Amniotic epithelial cell (primary cell): ENCODE results near the gene COL23A1.

Experiments
- DNase-seq: peaks from one replicate; pipeline ENCODE4 v3.0.0-alpha.2; 2010; ENCODE audit warnings: low read depth

The COL23A1 gene

GRCh38 chr5:178532236-178532635, 58.0 kb downstream of the COL23A1 start:
- DNase-seq: no peak

- DNase-seq: no peak
Observed at GRCh38 chr5:178531786-178532185, 58.4 kb downstream of the COL23A1 start.

- DNase-seq: no peak
Observed at GRCh38 chr5:178530526-178530925, 59.7 kb downstream of the COL23A1 start.

- DNase-seq: no peak
Observed at GRCh38 chr5:178529080-178529479, 61.1 kb downstream of the COL23A1 start.

GRCh38 chr5:178527458-178528307, 62.5 kb downstream of the COL23A1 start:
- DNase-seq: no peak

- no peak for DNase-seq
Observed at GRCh38 chr5:178526773-178527457, 63.3 kb downstream of the COL23A1 start.

GRCh38 chr5:178525906-178526732, 64.1 kb downstream of the COL23A1 start:
- DNase-seq: no peak

- DNase-seq: no peak
Observed at GRCh38 chr5:178524093-178524882, 65.9 kb downstream of the COL23A1 start.

GRCh38 chr5:178522361-178522760, 67.8 kb downstream of the COL23A1 start:
- DNase-seq: no peak

GRCh38 chr5:178520851-178521250, 69.3 kb downstream of the COL23A1 start:
- DNase-seq: no peak

GRCh38 chr5:178519804-178520203, 70.4 kb downstream of the COL23A1 start:
- no peak for DNase-seq

- DNase-seq: no peak
Observed at GRCh38 chr5:178519155-178519554, 71.0 kb downstream of the COL23A1 start.

GRCh38 chr5:178516504-178517235, 73.5 kb downstream of the COL23A1 start:
- DNase-seq: no peak

GRCh38 chr5:178515776-178516503, 74.3 kb downstream of the COL23A1 start:
- no peak for DNase-seq

- no peak for DNase-seq
Observed at GRCh38 chr5:178514851-178515418, 75.3 kb downstream of the COL23A1 start.

GRCh38 chr5:178511172-178511571, 79.0 kb downstream of the COL23A1 start:
- no peak for DNase-seq

GRCh38 chr5:178509491-178510057, 80.6 kb downstream of the COL23A1 start:
- no peak for DNase-seq

GRCh38 chr5:178507151-178507932, 82.9 kb downstream of the COL23A1 start:
- DNase-seq: no peak
